ENCODE results near the gene GRIK4.

- TF ChIP-seq SMC3 (conservative IDR thresholded peaks at IDR 0.05; ENCODE audit: poor library complexity) (no peak), EP300 (conservative IDR thresholded peaks at IDR 0.05; ENCODE audit: poor library complexity, severe bottlenecking) (no peak), POLR2AphosphoS5 (IDR thresholded peaks at IDR 0.05) (no peak), EZH2 (IDR thresholded peaks at IDR 0.05; ENCODE audit: borderline replicate concordance, insufficient read depth, low read length, poor library complexity, severe bottlenecking) (no peak)
- TF ChIP-seq, protein P1, sequence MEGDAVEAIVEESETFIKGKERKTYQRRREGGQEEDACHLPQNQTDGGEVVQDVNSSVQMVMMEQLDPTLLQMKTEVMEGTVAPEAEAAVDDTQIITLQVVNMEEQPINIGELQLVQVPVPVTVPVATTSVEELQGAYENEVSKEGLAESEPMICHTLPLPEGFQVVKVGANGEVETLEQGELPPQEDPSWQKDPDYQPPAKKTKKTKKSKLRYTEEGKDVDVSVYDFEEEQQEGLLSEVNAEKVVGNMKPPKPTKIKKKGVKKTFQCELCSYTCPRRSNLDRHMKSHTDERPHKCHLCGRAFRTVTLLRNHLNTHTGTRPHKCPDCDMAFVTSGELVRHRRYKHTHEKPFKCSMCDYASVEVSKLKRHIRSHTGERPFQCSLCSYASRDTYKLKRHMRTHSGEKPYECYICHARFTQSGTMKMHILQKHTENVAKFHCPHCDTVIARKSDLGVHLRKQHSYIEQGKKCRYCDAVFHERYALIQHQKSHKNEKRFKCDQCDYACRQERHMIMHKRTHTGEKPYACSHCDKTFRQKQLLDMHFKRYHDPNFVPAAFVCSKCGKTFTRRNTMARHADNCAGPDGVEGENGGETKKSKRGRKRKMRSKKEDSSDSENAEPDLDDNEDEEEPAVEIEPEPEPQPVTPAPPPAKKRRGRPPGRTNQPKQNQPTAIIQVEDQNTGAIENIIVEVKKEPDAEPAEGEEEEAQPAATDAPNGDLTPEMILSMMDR (IDR thresholded peaks at IDR 0.05; ENCODE audit: poor library complexity, severe bottlenecking): no peak
Observed at GRCh38 chr11:120853435-120853834, 341.9 kb downstream of the GRIK4 start.

Measured in neural cell (in vitro differentiated cells).